C4-2B (cell line): ENCODE data around the gene TNIP1.

ENCODE experiments used
- H3K27ac ChIP-seq: fragments of 450-650 bp; 2 replicates; pipeline ENCODE4 v1.5.1; 2017
- CTCF ChIP-seq: fragments of 450-650 bp; conservative IDR thresholded peaks from 2 replicates; pipeline ENCODE4 v1.5.1; 2017; ENCODE audit warnings: mild to moderate bottlenecking
- ZFX ChIP-seq: fragments of 450-650 bp; IDR thresholded peaks from 2 replicates; pipeline ENCODE4 v1.6.1; 2017

Gene TNIP1

GRCh38 chr5:151105561-151105960, 24.7 kb upstream of the TNIP1 start:
- TF ChIP-seq ZFX (no peak), CTCF (no peak)
- no peak overlapping the region for H3K27ac ChIP-seq

GRCh38 chr5:151104795-151105194, 24.0 kb upstream of the TNIP1 start:
- no peak overlapping the region for H3K27ac ChIP-seq
- no peak for TF ChIP-seq ZFX
- TF ChIP-seq CTCF, result no peak

GRCh38 chr5:151101746-151102145, 20.9 kb upstream of the TNIP1 start:
- H3K27ac ChIP-seq, result no peak overlapping the region
- TF ChIP-seq CTCF, result no peak
- TF ChIP-seq ZFX, result no peak

GRCh38 chr5:151101151-151101550, 20.3 kb upstream of the TNIP1 start:
- H3K27ac ChIP-seq, result no peak overlapping the region
- TF ChIP-seq CTCF (no peak), ZFX (no peak)

GRCh38 chr5:151100681-151101080, 19.8 kb upstream of the TNIP1 start:
- TF ChIP-seq CTCF (no peak), ZFX (no peak)
- no peak overlapping the region for H3K27ac ChIP-seq

GRCh38 chr5:151098768-151099121, 17.9 kb upstream of the TNIP1 start:
- TF ChIP-seq CTCF (no peak), ZFX (no peak)
- H3K27ac ChIP-seq, result no peak overlapping the region

- no peak overlapping the region for H3K27ac ChIP-seq
- TF ChIP-seq ZFX (no peak), CTCF (no peak)
Observed at GRCh38 chr5:151097820-151098767, 17.3 kb upstream of the TNIP1 start.
